ENCODE measurements around the gene ADARB1. TPM values are rescaled to one million over a fixed set of nuclear protein-coding genes. Genes with fewer than 3 reads are reported as not detected.

The ADARB1 gene
- total RNA-seq, 1 experiment from 2014 or later, result 31.9 TPM

- H3K27me3 ChIP-seq (replicated peaks; ENCODE audit: insufficient read depth, low read depth, low read length, poor library complexity), result no peaks in the 10 kb centered on the region
- peaks cover 11% of the 10 kb centered on the region for H3K4me1 ChIP-seq (ENCODE audit: insufficient read depth, low read length, poor library complexity, severe bottlenecking)
- H3K36me3 ChIP-seq (ENCODE audit: insufficient read depth, low read length, poor library complexity, severe bottlenecking), result no peaks in the 10 kb centered on the region
- H3K27ac ChIP-seq (ENCODE audit: low read depth, low read length, poor library complexity, severe bottlenecking), result no peak overlapping the region
- ChIA-PET POLR2A (ENCODE audit: low non-redundant PET) (no interaction called here), CTCF (no interaction called here)
- TF ChIP-seq CTCF (conservative IDR thresholded peaks at IDR 0.05; ENCODE audit: low read depth, low read length) (no peak), EZH2 (IDR thresholded peaks at IDR 0.05; ENCODE audit: borderline replicate concordance, low read depth, low read length, poor library complexity, severe bottlenecking) (no peak)
- H3K4me3 ChIP-seq (ENCODE audit: low read depth, low read length, poor library complexity, severe bottlenecking), result no peak overlapping the region
- intact Hi-C loops (cut with micrococcal nuclease; ENCODE audit: unreplicated experiment), result no loop called here
- DNase-seq (ENCODE audit: low spot score), result no peak
- BruUV-seq (replicated peaks), result no TSS peak
- no peaks in the 10 kb centered on the region for H3K9me3 ChIP-seq (ENCODE audit: low read depth, low read length, poor library complexity, severe bottlenecking)
Observed at GRCh38 chr21:45071874-45072737, 2.3 kb upstream of the ADARB1 start.

- BruUV-seq (replicated peaks), result no TSS peak
- peak overlapping the region; percentile 93 for H3K27ac ChIP-seq (ENCODE audit: low read depth, low read length, poor library complexity, severe bottlenecking)
- no peaks in the 10 kb centered on the region for H3K27me3 ChIP-seq (replicated peaks; ENCODE audit: insufficient read depth, low read depth, low read length, poor library complexity)
- intact Hi-C loops (cut with micrococcal nuclease; ENCODE audit: unreplicated experiment), result no loop called here
- H3K9me3 ChIP-seq (ENCODE audit: low read depth, low read length, poor library complexity, severe bottlenecking), result no peaks in the 10 kb centered on the region
- H3K4me3 ChIP-seq (ENCODE audit: low read depth, low read length, poor library complexity, severe bottlenecking), result peak overlapping the region; percentile 76
- peaks cover 11% of the 10 kb centered on the region for H3K4me1 ChIP-seq (ENCODE audit: insufficient read depth, low read length, poor library complexity, severe bottlenecking)
- TF ChIP-seq EZH2 (IDR thresholded peaks at IDR 0.05; ENCODE audit: borderline replicate concordance, low read depth, low read length, poor library complexity, severe bottlenecking), result no peak
- no peak for TF ChIP-seq CTCF (conservative IDR thresholded peaks at IDR 0.05; ENCODE audit: low read depth, low read length)
- DNase-seq (ENCODE audit: low spot score), result no peak
- no peaks in the 10 kb centered on the region for H3K36me3 ChIP-seq (ENCODE audit: insufficient read depth, low read length, poor library complexity, severe bottlenecking)
- POLR2A ChIA-PET (ENCODE audit: low non-redundant PET), result no interaction called here
- CTCF ChIA-PET, result no interaction called here
Observed at GRCh38 chr21:45072738-45073300, 1.6 kb upstream of the ADARB1 start.

GRCh38 chr21:45073301-45074047 is 906 bp upstream of the ADARB1 start:
- ChIA-PET POLR2A (ENCODE audit: low non-redundant PET) (no interaction called here), CTCF (no interaction called here)
- no peaks in the 10 kb centered on the region for H3K36me3 ChIP-seq (ENCODE audit: insufficient read depth, low read length, poor library complexity, severe bottlenecking)
- H3K27me3 ChIP-seq (replicated peaks; ENCODE audit: insufficient read depth, low read depth, low read length, poor library complexity), result no peaks in the 10 kb centered on the region
- DNase-seq (ENCODE audit: low spot score), result no peak
- H3K4me1 ChIP-seq (ENCODE audit: insufficient read depth, low read length, poor library complexity, severe bottlenecking), result peaks cover 11% of the 10 kb centered on the region
- no peaks in the 10 kb centered on the region for H3K9me3 ChIP-seq (ENCODE audit: low read depth, low read length, poor library complexity, severe bottlenecking)
- intact Hi-C loops (cut with micrococcal nuclease; ENCODE audit: unreplicated experiment), result no loop called here
- TSS peak; percentile 46 for BruUV-seq (replicated peaks)
- peak overlapping the region; percentile 76 for H3K4me3 ChIP-seq (ENCODE audit: low read depth, low read length, poor library complexity, severe bottlenecking)
- H3K27ac ChIP-seq (ENCODE audit: low read depth, low read length, poor library complexity, severe bottlenecking), result peak overlapping the region; percentile 93
- TF ChIP-seq EZH2 (IDR thresholded peaks at IDR 0.05; ENCODE audit: borderline replicate concordance, low read depth, low read length, poor library complexity, severe bottlenecking) (no peak), CTCF (conservative IDR thresholded peaks at IDR 0.05; ENCODE audit: low read depth, low read length) (no peak)
